Fibroblast of skin of back (primary cell): Measurements from ENCODE around the gene NPPC.

ENCODE experiments used
- DNase-seq: peaks from one replicate; pipeline ENCODE4 v3.0.0-alpha.2; 2013

NPPC gene

GRCh38 chr2:231935207-231935524 lies 9.0 kb upstream of the NPPC start:
- no peak for DNase-seq

- DNase-seq = no peak
Observed at GRCh38 chr2:231934441-231935206, 8.4 kb upstream of the NPPC start.

- peak; percentile 4 for DNase-seq
Observed at GRCh38 chr2:231933916-231934401, 7.8 kb upstream of the NPPC start.

GRCh38 chr2:231932985-231933915 lies 7.1 kb upstream of the NPPC start:
- DNase-seq = no peak

GRCh38 chr2:231932711-231932970 lies 6.4 kb upstream of the NPPC start:
- peak; percentile 6 for DNase-seq

GRCh38 chr2:231931481-231931915 lies 5.3 kb upstream of the NPPC start:
- no peak for DNase-seq

GRCh38 chr2:231930593-231931281 lies 4.5 kb upstream of the NPPC start:
- no peak for DNase-seq

GRCh38 chr2:231929961-231930592 lies 3.9 kb upstream of the NPPC start:
- no peak for DNase-seq

- no peak for DNase-seq
Observed at GRCh38 chr2:231928901-231929725, 2.9 kb upstream of the NPPC start.

GRCh38 chr2:231928481-231928880 lies 2.3 kb upstream of the NPPC start:
- no peak for DNase-seq

- DNase-seq = no peak
Observed at GRCh38 chr2:231927566-231927890, 1.3 kb upstream of the NPPC start.

- no peak for DNase-seq
Observed at GRCh38 chr2:231926761-231927565, 767 bp upstream of the NPPC start.

- peak; percentile 74 for DNase-seq
Observed at GRCh38 chr2:231925303-231926179, 655 bp downstream of the NPPC start.

- no peak for DNase-seq
Observed at GRCh38 chr2:231924889-231925275, 1.3 kb downstream of the NPPC start.

- DNase-seq = no peak
Observed at GRCh38 chr2:231923951-231924888, 2.0 kb downstream of the NPPC start.

GRCh38 chr2:231923010-231923344 lies 3.2 kb downstream of the NPPC start:
- DNase-seq = no peak

- no peak for DNase-seq
Observed at GRCh38 chr2:231922311-231923009, 3.7 kb downstream of the NPPC start.

GRCh38 chr2:231920795-231921194 lies 5.4 kb downstream of the NPPC start:
- no peak for DNase-seq
